Measurements from ENCODE around the gene SAT2. TPM values are rescaled to one million over a fixed set of nuclear protein-coding genes. Genes with fewer than 3 reads are reported as not detected.

Gene SAT2
- total and polyA plus RNA-seq, 2 of the 13 experiments (the other 11 are each of a cell fraction or from before 2014, with no cell fraction given), result 37.6 to 93.7 TPM

GRCh38 chr17:7629939-7630571 is 2.4 kb upstream of the SAT2 start, which contains the start of gene SHBG (continued):
- TF ChIP-seq GABPA (IDR thresholded peaks at IDR 0.05; ENCODE audit: low read depth, low read length) (no peak), GABPA (CRISPR knock-in tag; IDR thresholded peaks at IDR 0.05; ENCODE audit: low read depth) (0 out of 2 replicates have a peak, but pooled peaks have one; percentile 16), SMAD9 (CRISPR knock-in tag; IDR thresholded peaks at IDR 0.05) (0 out of 2 replicates have a peak, but pooled peaks have one; percentile 33), ZBTB40 (IDR thresholded peaks at IDR 0.05) (no peak), ZBTB40 (CRISPR knock-in tag; IDR thresholded peaks at IDR 0.05) (peak; percentile 19; the same call in 1 of the 2 replicates), NR2F2 (IDR thresholded peaks at IDR 0.05; ENCODE audit: borderline replicate concordance, low read depth) (peak; percentile 85), NRL (CRISPR knock-in tag; IDR thresholded peaks at IDR 0.05; ENCODE audit: borderline replicate concordance) (0 out of 2 replicates have a peak, but pooled peaks have one; percentile 73), ZNF569 (CRISPR knock-in tag; IDR thresholded peaks at IDR 0.05; ENCODE audit: borderline replicate concordance) (no peak), STAG1 (CRISPR knock-in tag; IDR thresholded peaks at IDR 0.05) (no peak), ZNF484 (CRISPR knock-in tag; IDR thresholded peaks at IDR 0.05; ENCODE audit: borderline replicate concordance, low read depth) (no peak), ZFP1 (CRISPR knock-in tag; IDR thresholded peaks at IDR 0.05) (no peak), CTCF (CRISPR knock-in tag; IDR thresholded peaks at IDR 0.05) (no peak), MAFG (CRISPR knock-in tag; IDR thresholded peaks at IDR 0.05) (no peak), KMT2A (CRISPR knock-in tag; IDR thresholded peaks at IDR 0.05) (0 out of 2 replicates have a peak, but pooled peaks have one; percentile 26), ZNF678 (CRISPR knock-in tag; IDR thresholded peaks at IDR 0.05) (no peak)
- TF ChIP-seq, protein P1, sequence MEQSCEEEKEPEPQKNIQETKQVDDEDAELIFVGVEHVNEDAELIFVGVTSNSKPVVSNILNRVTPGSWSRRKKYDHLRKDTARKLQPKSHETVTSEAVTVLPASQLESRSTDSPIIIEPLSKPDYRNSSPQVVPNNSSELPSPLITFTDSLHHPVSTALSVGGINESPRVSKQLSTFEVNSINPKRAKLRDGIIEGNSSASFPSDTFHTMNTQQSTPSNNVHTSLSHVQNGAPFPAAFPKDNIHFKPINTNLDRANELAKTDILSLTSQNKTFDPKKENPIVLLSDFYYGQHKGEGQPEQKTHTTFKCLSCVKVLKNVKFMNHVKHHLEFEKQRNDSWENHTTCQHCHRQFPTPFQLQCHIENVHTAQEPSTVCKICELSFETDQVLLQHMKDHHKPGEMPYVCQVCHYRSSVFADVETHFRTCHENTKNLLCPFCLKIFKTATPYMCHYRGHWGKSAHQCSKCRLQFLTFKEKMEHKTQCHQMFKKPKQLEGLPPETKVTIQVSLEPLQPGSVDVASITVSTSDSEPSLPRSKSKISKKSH (CRISPR knock-in tag; IDR thresholded peaks at IDR 0.05; ENCODE audit: borderline replicate concordance), result 0 out of 2 replicates have a peak, but pooled peaks have one; percentile 40

Data from HepG2 (cell line).